IMR-90 (cell line): ENCODE results near the gene C3orf49. TPM values are rescaled to one million over a fixed set of nuclear protein-coding genes. Genes with fewer than 3 reads are reported as not detected.

Source experiments
- ATAC-seq: fragments of 200-7000 bp; cut with Tn5 transposase; 2 replicates; pipeline ENCODE4 v1.9.1; 2020; ENCODE audit warnings: low read depth, mild to moderate bottlenecking, moderate library complexity
- BruUV-seq: library from RNA; stranded (reverse); fragments of 400-500 nt; replicated peaks from 2 replicates; lab custom pipeline; 2021; lab: Mats Ljungman, UMichigan
- CTCF ChIA-PET: fragments of 300-600 bp; formaldehyde crosslinking; extraction: SDS; loops from one replicate; lab custom pipeline; 2021; ENCODE audit warnings: antibody characterized with exemption; lab: Yijun Ruan, JAX
- POLR2A ChIA-PET: fragments of 300-600 bp; sonication (Branson Sonifier 250); formaldehyde crosslinking; loops from one replicate; lab custom pipeline; 2022; ENCODE audit warnings: antibody characterized with exemption; ENCODE audit not compliant: unreplicated experiment; lab: Charles Lee
- DNase-seq: peaks from one replicate; pipeline ENCODE4 v3.0.0; 2013
- H2AFZ ChIP-seq: replicated peaks from 2 replicates; pipeline ENCODE3; 2013; ENCODE audit warnings: low read length, mild to moderate bottlenecking; ENCODE audit not compliant: poor library complexity
- H2AK5ac ChIP-seq: 2 replicates; pipeline ENCODE4 v1.6.1; 2013; ENCODE audit warnings: low read depth, low read length, inconsistent platforms
- H2AK9ac ChIP-seq: replicated peaks from 2 replicates; pipeline ENCODE3; 2013; ENCODE audit warnings: mild to moderate bottlenecking, low read depth, low read length, moderate library complexity; ENCODE audit not compliant: poor library complexity
- H2BK120ac ChIP-seq: 2 replicates; pipeline ENCODE4 v1.6.1; 2013; ENCODE audit warnings: low read depth, low read length, inconsistent platforms
- H2BK15ac ChIP-seq: 3 replicates; pipeline ENCODE4 v1.6.1; 2013; ENCODE audit warnings: low read depth, low read length, inconsistent platforms
- H2BK20ac ChIP-seq: 2 replicates; pipeline ENCODE4 v1.6.1; 2013; ENCODE audit warnings: low read depth, mild to moderate bottlenecking, inconsistent platforms, low read length, moderate library complexity
- H2BK5ac ChIP-seq: 2 replicates; pipeline ENCODE4 v1.6.1; 2013; ENCODE audit warnings: mild to moderate bottlenecking, low read depth, low read length, inconsistent platforms; ENCODE audit not compliant: poor library complexity, severe bottlenecking
- H3K14ac ChIP-seq: replicated peaks from 2 replicates; pipeline ENCODE4 v1.6.1; 2013; ENCODE audit warnings: low read depth, low read length, inconsistent platforms
- H3K18ac ChIP-seq: 2 replicates; pipeline ENCODE4 v1.6.1; 2013; ENCODE audit warnings: low read depth, low read length, control low read depth
- H3K23ac ChIP-seq: 2 replicates; pipeline ENCODE4 v1.6.1; 2013; ENCODE audit warnings: low read depth, low read length, inconsistent platforms
- H3K27ac ChIP-seq: 2 replicates; pipeline ENCODE4 v1.5.1; 2013; ENCODE audit warnings: mild to moderate bottlenecking, control low read depth, low read length; ENCODE audit not compliant: insufficient read depth
- H3K27me3 ChIP-seq: 2 replicates; pipeline ENCODE4 v1.6.1; 2013; ENCODE audit warnings: low read length; ENCODE audit not compliant: control insufficient read depth, insufficient read depth
- H3K36me3 ChIP-seq: 2 replicates; pipeline ENCODE4 v1.6.1; 2013; ENCODE audit warnings: low read length, mixed read lengths; ENCODE audit not compliant: control insufficient read depth, insufficient read depth
- H3K4ac ChIP-seq: 2 replicates; pipeline ENCODE4 v1.6.1; 2013; ENCODE audit warnings: low read depth, low read length, inconsistent platforms
- H3K4me1 ChIP-seq: 2 replicates; pipeline ENCODE4 v1.6.1; 2013; ENCODE audit warnings: low read length, mixed read lengths; ENCODE audit not compliant: control insufficient read depth, insufficient read depth
- H3K4me2 ChIP-seq: 2 replicates; pipeline ENCODE4 v1.6.1; 2013; ENCODE audit warnings: low read depth, mild to moderate bottlenecking, control low read depth, low read length, moderate library complexity
- H3K4me3 ChIP-seq: 2 replicates; pipeline ENCODE4 v1.5.1; 2013; ENCODE audit warnings: low read depth, mild to moderate bottlenecking, control low read depth, low read length, moderate library complexity; ENCODE audit not compliant: insufficient read depth
- H3K56ac ChIP-seq: 2 replicates; pipeline ENCODE4 v1.6.1; 2013; ENCODE audit warnings: low read length, inconsistent platforms; ENCODE audit not compliant: insufficient read depth; ENCODE audit errors: extremely low read depth
- H3K79me1 ChIP-seq, 2 experiments: 2 replicates each; pipeline ENCODE4 v1.6.1; 2013; ENCODE audit warnings: low read length in 2 of 2, inconsistent platforms in 1 of 2, low read depth in 1 of 2
- H3K9ac ChIP-seq: 2 replicates; pipeline ENCODE4 v1.6.1; 2013; ENCODE audit warnings: low read depth, low read length, control low read depth
- H3K9me1 ChIP-seq: 2 replicates; pipeline ENCODE4 v1.6.1; 2013; ENCODE audit warnings: low read length, inconsistent platforms; ENCODE audit not compliant: insufficient read depth
- H3K9me3 ChIP-seq: 2 replicates; pipeline ENCODE4 v1.6.1; 2013; ENCODE audit warnings: low read length; ENCODE audit not compliant: control insufficient read depth, insufficient read depth
- H4K20me1 ChIP-seq: 2 replicates; pipeline ENCODE4 v1.6.1; 2013; ENCODE audit warnings: low read length, inconsistent platforms; ENCODE audit not compliant: insufficient read depth
- H4K5ac ChIP-seq: 2 replicates; pipeline ENCODE4 v1.6.1; 2013; ENCODE audit warnings: mild to moderate bottlenecking, low read depth, low read length, control low read depth
- H4K8ac ChIP-seq, 2 experiments: 2 replicates each; pipeline ENCODE4 v1.6.1; 2013; ENCODE audit warnings: low read depth in 2 of 2, low read length in 2 of 2, control low read depth in 1 of 2, inconsistent platforms in 1 of 2
- H4K91ac ChIP-seq: 2 replicates; pipeline ENCODE4 v1.6.1; 2013; ENCODE audit warnings: low read depth, low read length, inconsistent platforms; ENCODE audit not compliant: insufficient read depth
- BHLHE40 ChIP-seq: fragments of 150-350 bp; IDR thresholded peaks from 2 replicates; pipeline ENCODE4 v1.6.1; 2016; ENCODE audit warnings: mild to moderate bottlenecking, low read depth, low read length
- CEBPB ChIP-seq: IDR thresholded peaks from 2 replicates; pipeline ENCODE4 v1.6.1; 2012; ENCODE audit warnings: low read depth, low read length, improper control_type of control experiment
- CHD1 ChIP-seq: IDR thresholded peaks from 2 replicates; pipeline ENCODE4 v1.6.1; 2012; ENCODE audit warnings: low read depth, low read length, improper control_type of control experiment
- CTCF ChIP-seq: conservative IDR thresholded peaks from 2 replicates; pipeline ENCODE4 v1.5.1; 2012; ENCODE audit warnings: mild to moderate bottlenecking, low read depth, low read length, improper control_type of control experiment
- ELK1 ChIP-seq: fragments of 150-350 bp; IDR thresholded peaks from 2 replicates; pipeline ENCODE4 v1.6.1; 2016; ENCODE audit warnings: low read depth, mild to moderate bottlenecking, low read length, moderate library complexity, borderline replicate concordance
- FOS ChIP-seq: fragments of 150-350 bp; IDR thresholded peaks from 2 replicates; pipeline ENCODE4 v1.6.1; 2016; ENCODE audit warnings: low read depth, low read length
- MAFK ChIP-seq: IDR thresholded peaks from 2 replicates; pipeline ENCODE4 v1.6.1; 2012; ENCODE audit warnings: low read depth, low read length, improper control_type of control experiment
- MAZ ChIP-seq: IDR thresholded peaks from 2 replicates; pipeline ENCODE4 v1.6.1; 2012; ENCODE audit warnings: low read depth, mild to moderate bottlenecking, low read length, improper control_type of control experiment, moderate library complexity, borderline replicate concordance
- MXI1 ChIP-seq: IDR thresholded peaks from 2 replicates; pipeline ENCODE4 v1.6.1; 2012; ENCODE audit warnings: low read depth, mild to moderate bottlenecking, low read length, moderate library complexity, borderline replicate concordance
- NFE2L2 ChIP-seq: fragments of 150-350 bp; IDR thresholded peaks from 2 replicates; pipeline ENCODE4 v1.6.1; 2016; ENCODE audit warnings: low read depth, mild to moderate bottlenecking, low read length
- POLR2A ChIP-seq: IDR thresholded peaks from 2 replicates; pipeline ENCODE4 v1.6.1; 2012; ENCODE audit warnings: mild to moderate bottlenecking, low read depth, low read length
- RAD21 ChIP-seq: IDR thresholded peaks from 2 replicates; pipeline ENCODE4 v1.6.1; 2012; ENCODE audit warnings: low read length, improper control_type of control experiment
- RCOR1 ChIP-seq: IDR thresholded peaks from 2 replicates; pipeline ENCODE4 v1.6.1; 2012; ENCODE audit warnings: mild to moderate bottlenecking, low read length, improper control_type of control experiment; ENCODE audit not compliant: insufficient replicate concordance
- RFX5 ChIP-seq: IDR thresholded peaks from 2 replicates; pipeline ENCODE4 v1.8.0; 2012; ENCODE audit warnings: low read depth, mild to moderate bottlenecking, low read length, moderate library complexity
- USF2 ChIP-seq: fragments of 150-350 bp; IDR thresholded peaks from 2 replicates; pipeline ENCODE4 v1.6.1; 2017; ENCODE audit warnings: mild to moderate bottlenecking, antibody characterized with exemption, low read length, low read depth
- WGBS, 2 experiments: methylation state at CpG; one replicate each; pipeline versions ENCODE4 v1.1.5 to v1.1.7; 2013; ENCODE audit warnings: missing lambda C conversion rate in 2 of 2; ENCODE audit not compliant: insufficient read length in 1 of 2; ENCODE audit errors: extremely low coverage in 2 of 2; 5-methylcytosine and 5-hydroxymethylcytosine counted together
- dilution Hi-C: fragments of 300-500 bp; cut with HindIII; formaldehyde crosslinking; loops from one replicate; pipeline ENCODE4 v1.14.3; 2018; ENCODE audit warnings: low sequenced_read_pairs; ENCODE audit not compliant: unreplicated experiment
- in situ Hi-C: fragments of 300-500 bp; cut with MboI; formaldehyde crosslinking; loops from 3 replicates; pipeline ENCODE4 v1.14.3; 2019; ENCODE audit warnings: low sequenced_read_pairs, inconsistent platforms, mixed read lengths
- intact Hi-C: fragments of 100-400 bp; cut with micrococcal nuclease; formaldehyde crosslinking; loops from 2 replicates; pipeline ENCODE4 v1.10.0; 2022
- polyA plus RNA-seq, 3 experiments: library from polyadenylated mRNA; depleted of rRNA; stranded (reverse); fragments of >200 nt; gene quantifications; 2 replicates each; pipeline ENCODE4 v1.2.3, GENCODE V29; 2012; ENCODE audit warnings: low replicate concordance in 1 of 3
- total RNA-seq: library from RNA; depleted of rRNA; stranded (reverse); fragments of >200 nt; gene quantifications from 2 replicates; pipeline ENCODE4 v1.2.3, GENCODE V29; 2012

Gene C3orf49
- total and polyA plus RNA-seq, 2 of the 4 experiments (the other 2 are of a cell fraction): not detected

GRCh38 chr3:63855333-63855940 lies 36.3 kb downstream of the C3orf49 start:
- peak overlapping the region; percentile 71 for H3K14ac ChIP-seq
- no peak overlapping the region for H3K9ac ChIP-seq
- H3K18ac ChIP-seq: no peak overlapping the region
- H2BK15ac ChIP-seq: no peak overlapping the region
- no peak overlapping the region for H2BK20ac ChIP-seq
- no TSS peak for BruUV-seq
- H4K91ac ChIP-seq: no peak overlapping the region
- POLR2A ChIA-PET: no interaction called here
- peaks cover 5% of the 10 kb centered on the region; the same call in 1 of the 2 replicates for H4K20me1 ChIP-seq
- no peak overlapping the region for H3K4ac ChIP-seq
- no peak overlapping the region for H2AK9ac ChIP-seq
- H3K36me3 ChIP-seq: no peaks in the 10 kb centered on the region
- peaks cover 33 to 46% of the 10 kb centered on the region in 2 experiments for H3K79me1 ChIP-seq
- H3K4me2 ChIP-seq: no peak overlapping the region
- no peak overlapping the region for H2AFZ ChIP-seq
- H3K4me3 ChIP-seq: no peak overlapping the region
- no peaks in the 10 kb centered on the region for H3K9me3 ChIP-seq
- peaks cover 1% of the 10 kb centered on the region; the same call in 1 of the 2 replicates for H3K4me1 ChIP-seq
- H2BK120ac ChIP-seq: no peak overlapping the region
- H2BK5ac ChIP-seq: no peak overlapping the region
- WGBS, 2 experiments: no CpG with 5 or more reads among the region's 1 CpG
- DNase-seq (no peak), ATAC-seq (peak; percentile 59)
- H3K9me1 ChIP-seq: peaks cover 3% of the 10 kb centered on the region; the same call in 1 of the 2 replicates
- H3K23ac ChIP-seq: peak overlapping the region; percentile 78; the same call in 1 of the 2 replicates
- in situ Hi-C loops: no loop called here
- H4K8ac ChIP-seq: peak overlapping the region in 1 of 2 experiments; percentile 48; a peak in 1 of 4 replicates
- intact Hi-C loops: no loop called here
- CTCF ChIA-PET: no interaction called here
- TF ChIP-seq RCOR1 (no peak), FOS (no peak), BHLHE40 (no peak), MXI1 (no peak), ELK1 (no peak), CTCF (no peak), USF2 (no peak), MAFK (no peak), POLR2A (no peak), MAZ (no peak), CEBPB (no peak), CHD1 (no peak), RAD21 (no peak), NFE2L2 (no peak), RFX5 (no peak)
- H3K56ac ChIP-seq: no peak overlapping the region
- no peak overlapping the region for H4K5ac ChIP-seq
- H3K27me3 ChIP-seq: no peaks in the 10 kb centered on the region
- dilution Hi-C loops: no loop called here
- no peak overlapping the region; the same call in 1 of the 2 replicates for H2AK5ac ChIP-seq
- no peak overlapping the region for H3K27ac ChIP-seq
